GM23248 (cell line): ENCODE measurements around the gene WDR59. TPM values are rescaled to one million over a fixed set of nuclear protein-coding genes. Genes with fewer than 3 reads are reported as not detected.

ENCODE experiments used
- DNase-seq: peaks from one replicate; pipeline ENCODE4 v3.0.0-alpha.2; 2015
- H2AFZ ChIP-seq: fragments of 200-600 bp; sonication (generic); 2 replicates; pipeline ENCODE4 v1.6.1; 2016; ENCODE audit warnings: antibody characterized with exemption
- H3F3A ChIP-seq: fragments of 200-600 bp; sonication (generic); 2 replicates; pipeline ENCODE4 v1.6.1; 2016; ENCODE audit warnings: mild to moderate bottlenecking, antibody characterized with exemption, mixed run types; ENCODE audit not compliant: insufficient read depth
- H3K27ac ChIP-seq: fragments of 200-600 bp; sonication (generic); 2 replicates; pipeline ENCODE4 v1.5.1; 2016; ENCODE audit warnings: mild to moderate bottlenecking
- H3K27me3 ChIP-seq: fragments of 200-600 bp; sonication (generic); replicated peaks from 2 replicates; pipeline ENCODE4 v1.6.1; 2016; ENCODE audit warnings: mild to moderate bottlenecking; ENCODE audit not compliant: insufficient read depth
- H3K36me3 ChIP-seq: fragments of 200-600 bp; sonication (generic); 2 replicates; pipeline ENCODE4 v1.6.1; 2016; ENCODE audit warnings: low read depth, mild to moderate bottlenecking
- H3K4me1 ChIP-seq: fragments of 200-600 bp; sonication (generic); 2 replicates; pipeline ENCODE4 v1.6.1; 2016; ENCODE audit warnings: mild to moderate bottlenecking; ENCODE audit not compliant: insufficient read depth
- H3K4me2 ChIP-seq: fragments of 200-600 bp; sonication (generic); one replicate; pipeline ENCODE4 v1.6.1; 2016; ENCODE audit warnings: mild to moderate bottlenecking; ENCODE audit not compliant: unreplicated experiment
- H3K4me3 ChIP-seq: fragments of 200-600 bp; sonication (generic); 2 replicates; pipeline ENCODE4 v1.5.1; 2016; ENCODE audit warnings: mild to moderate bottlenecking
- H3K79me2 ChIP-seq: fragments of 200-600 bp; sonication (generic); 2 replicates; pipeline ENCODE4 v1.6.1; 2016; ENCODE audit warnings: mild to moderate bottlenecking; ENCODE audit not compliant: insufficient read depth
- H3K9ac ChIP-seq: fragments of 200-600 bp; sonication (generic); 2 replicates; pipeline ENCODE4 v1.6.1; 2016; ENCODE audit warnings: mild to moderate bottlenecking
- H3K9me2 ChIP-seq: fragments of 200-600 bp; sonication (generic); 2 replicates; pipeline ENCODE4 v1.6.1; 2016; ENCODE audit warnings: mixed run types, mild to moderate bottlenecking, moderate library complexity; ENCODE audit not compliant: insufficient read depth
- H3K9me3 ChIP-seq: fragments of 200-600 bp; sonication (generic); one replicate; pipeline ENCODE4 v1.6.1; 2017; ENCODE audit warnings: low read depth
- H4K20me1 ChIP-seq: fragments of 200-600 bp; sonication (generic); 2 replicates; pipeline ENCODE4 v1.6.0; 2016; ENCODE audit not compliant: insufficient read depth
- EZH2 ChIP-seq: fragments of 200-600 bp; sonication (generic); IDR thresholded peaks from 2 replicates; pipeline ENCODE4 v1.6.1; 2018; ENCODE audit warnings: antibody characterized with exemption, mild to moderate bottlenecking; ENCODE audit not compliant: insufficient read depth, poor library complexity, severe bottlenecking
- EZH2phosphoT487 ChIP-seq: fragments of 200-600 bp; sonication (generic); IDR thresholded peaks from 2 replicates; pipeline ENCODE4 v1.6.1; 2018; ENCODE audit warnings: antibody characterized with exemption, moderate library complexity, mild to moderate bottlenecking, low read depth; ENCODE audit not compliant: insufficient read depth
- WGBS, 2 experiments: methylation state at CpG; one replicate each; pipeline ENCODE4 v1.1.6; 2015 to 2017; ENCODE audit warnings: low lambda C conversion rate in 2 of 2, low coverage in 1 of 2; ENCODE audit errors: missing lambda C conversion rate in 2 of 2; 5-methylcytosine and 5-hydroxymethylcytosine counted together
- in situ Hi-C: fragments of 300-500 bp; cut with MboI; formaldehyde crosslinking; loops from 2 replicates; pipeline ENCODE4 v1.15.0; 2020
- polyA plus RNA-seq: library from polyadenylated mRNA; unstranded; fragments of >200 nt; fragmentation: Nextera tagmentation; extraction: Ambion mirVana; gene quantifications from 2 replicates; pipeline ENCODE4 v1.2.1, GENCODE V29; 2016
- total RNA-seq: library from RNA; depleted of rRNA; stranded (reverse); fragments of >200 nt; shearing (Covaris generic); gene quantifications from 2 replicates; pipeline ENCODE4 v1.2.3, GENCODE V29; 2014

WDR59 gene
- total and polyA plus RNA-seq, 2 experiments from 2014 or later: 8.3 to 15.2 TPM

- no peaks in the 10 kb centered on the region for H3K9me3 ChIP-seq
Measured at GRCh38 chr16:74931445-74931844, 53.5 kb downstream of the WDR59 start.

GRCh38 chr16:74929636-74930035 is 55.3 kb downstream of the WDR59 start:
- no peak for TF ChIP-seq EZH2phosphoT487
- no peak for TF ChIP-seq EZH2
- H3K79me2 ChIP-seq: no peaks in the 10 kb centered on the region
- H2AFZ ChIP-seq: no peak overlapping the region
- H3K27ac ChIP-seq: no peak overlapping the region
- in situ Hi-C loops: no loop called here
- no peaks in the 10 kb centered on the region for H3K27me3 ChIP-seq
- H3K4me1 ChIP-seq: no peaks in the 10 kb centered on the region
- 92 to 98% methylated on average over 2 of the region's 2 CpGs for WGBS, 2 experiments
- H3K9ac ChIP-seq: no peak overlapping the region
- no peak for DNase-seq
- no peaks in the 10 kb centered on the region for H4K20me1 ChIP-seq
- H3K9me2 ChIP-seq: no peaks in the 10 kb centered on the region
- H3K36me3 ChIP-seq: peaks cover 10% of the 10 kb centered on the region; the same call in 1 of the 2 replicates
- H3K4me3 ChIP-seq: no peak overlapping the region
- H3K9me3 ChIP-seq: no peaks in the 10 kb centered on the region
- no peaks in the 10 kb centered on the region for H3F3A ChIP-seq
- H3K4me2 ChIP-seq: no peak overlapping the region

More at GRCh38 chr16:74931445-74931844, 53.5 kb downstream of the WDR59 start:
- no peak overlapping the region for H2AFZ ChIP-seq
- peaks cover under 1% of the 10 kb centered on the region for H3K4me1 ChIP-seq
- H3K27ac ChIP-seq: no peak overlapping the region
- no peaks in the 10 kb centered on the region for H4K20me1 ChIP-seq
- in situ Hi-C loops: no loop called here
- peaks cover 9% of the 10 kb centered on the region; the same call in 1 of the 2 replicates for H3K36me3 ChIP-seq
- H3K79me2 ChIP-seq: no peaks in the 10 kb centered on the region
- no peak for DNase-seq
- no peak overlapping the region for H3K4me2 ChIP-seq
- H3K9ac ChIP-seq: no peak overlapping the region
- H3F3A ChIP-seq: no peaks in the 10 kb centered on the region
- TF ChIP-seq EZH2phosphoT487: no peak
- no peak for TF ChIP-seq EZH2
- 90 to 91% methylated on average over 3 of the region's 3 CpGs for WGBS, 2 experiments
- H3K27me3 ChIP-seq: no peaks in the 10 kb centered on the region
- no peaks in the 10 kb centered on the region for H3K9me2 ChIP-seq
- no peak overlapping the region for H3K4me3 ChIP-seq

- no peaks in the 10 kb centered on the region for H3K27me3 ChIP-seq
- DNase-seq: no peak
- no peak overlapping the region for H3K27ac ChIP-seq
- TF ChIP-seq EZH2 (no peak), EZH2phosphoT487 (no peak)
- H3K79me2 ChIP-seq: no peaks in the 10 kb centered on the region
- H4K20me1 ChIP-seq: no peaks in the 10 kb centered on the region
- H3K9ac ChIP-seq: no peak overlapping the region
- no peaks in the 10 kb centered on the region for H3K4me1 ChIP-seq
- no peaks in the 10 kb centered on the region for H3K9me2 ChIP-seq
- H3F3A ChIP-seq: no peaks in the 10 kb centered on the region
- no peak overlapping the region for H2AFZ ChIP-seq
- in situ Hi-C loops: no loop called here
- H3K4me3 ChIP-seq: no peak overlapping the region
- no peak overlapping the region for H3K4me2 ChIP-seq
- H3K36me3 ChIP-seq: peaks cover 10% of the 10 kb centered on the region; the same call in 1 of the 2 replicates
- 90 to 91% methylated on average over 3 of the region's 3 CpGs for WGBS, 2 experiments
- no peaks in the 10 kb centered on the region for H3K9me3 ChIP-seq
Measured at GRCh38 chr16:74926805-74927204, 58.1 kb downstream of the WDR59 start.

- no peaks in the 10 kb centered on the region for H3K9me3 ChIP-seq
- no peaks in the 10 kb centered on the region for H3K4me1 ChIP-seq
- H3K27me3 ChIP-seq: no peaks in the 10 kb centered on the region
- H3K4me3 ChIP-seq: no peak overlapping the region
- no peak for DNase-seq
- TF ChIP-seq EZH2 (no peak), EZH2phosphoT487 (no peak)
- 97 to 98% methylated on average over 10 of the region's 10 CpGs for WGBS, 2 experiments
- no peak overlapping the region for H2AFZ ChIP-seq
- no peak overlapping the region for H3K4me2 ChIP-seq
- no peak overlapping the region for H3K27ac ChIP-seq
- H3F3A ChIP-seq: no peaks in the 10 kb centered on the region
- no peaks in the 10 kb centered on the region for H3K9me2 ChIP-seq
- H3K9ac ChIP-seq: no peak overlapping the region
- H3K79me2 ChIP-seq: no peaks in the 10 kb centered on the region
- no peaks in the 10 kb centered on the region for H4K20me1 ChIP-seq
- H3K36me3 ChIP-seq: 0 out of 2 replicates have a peak, but pooled peaks cover 9% of the 10 kb centered on the region
- in situ Hi-C loops: no loop called here
Measured at GRCh38 chr16:74923766-74924460, 61.0 kb downstream of the WDR59 start.
